CD1c-positive myeloid dendritic cell (primary cell): ENCODE results near the gene ENO3.

Experiments
- DNase-seq: peaks from one replicate; pipeline ENCODE4 v3.0.0-alpha.2; 2016; ENCODE audit errors: extremely low spot score

Gene ENO3

DNA sequence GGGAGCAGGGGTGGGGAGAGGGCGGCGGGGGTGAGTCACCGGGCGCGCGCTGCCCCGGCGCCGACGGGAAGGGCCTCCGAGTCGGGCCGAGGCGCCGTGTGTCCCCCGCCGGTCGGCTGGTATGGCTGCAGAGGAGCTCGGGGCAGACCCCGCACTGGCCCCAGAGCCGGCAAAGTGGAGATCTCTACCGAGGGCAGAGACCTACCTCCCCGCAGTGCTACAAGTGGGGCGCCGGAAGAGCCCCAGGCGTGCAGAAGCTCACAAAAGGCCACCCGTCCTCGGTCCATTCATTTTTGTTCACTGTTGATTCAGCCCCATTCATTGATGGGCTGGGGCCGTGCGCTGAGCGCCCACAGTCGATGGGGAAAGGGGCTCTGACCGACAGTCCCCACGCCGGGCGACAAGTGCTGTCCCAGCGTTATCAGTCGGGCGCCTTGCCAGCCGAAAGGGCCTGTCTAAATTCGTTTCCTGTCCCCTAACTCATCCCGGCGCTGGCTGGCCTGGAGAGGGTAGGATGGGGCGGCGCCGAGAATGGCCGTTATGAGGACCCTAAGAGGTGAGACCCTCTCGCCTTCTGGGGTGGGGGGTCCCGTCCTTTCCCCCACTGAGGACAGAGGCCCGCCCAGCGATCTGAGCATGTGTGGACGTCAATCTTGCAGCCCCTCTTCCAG, 709 bp upstream of the ENO3 start:
- DNase-seq = peak; percentile 35

DNA sequence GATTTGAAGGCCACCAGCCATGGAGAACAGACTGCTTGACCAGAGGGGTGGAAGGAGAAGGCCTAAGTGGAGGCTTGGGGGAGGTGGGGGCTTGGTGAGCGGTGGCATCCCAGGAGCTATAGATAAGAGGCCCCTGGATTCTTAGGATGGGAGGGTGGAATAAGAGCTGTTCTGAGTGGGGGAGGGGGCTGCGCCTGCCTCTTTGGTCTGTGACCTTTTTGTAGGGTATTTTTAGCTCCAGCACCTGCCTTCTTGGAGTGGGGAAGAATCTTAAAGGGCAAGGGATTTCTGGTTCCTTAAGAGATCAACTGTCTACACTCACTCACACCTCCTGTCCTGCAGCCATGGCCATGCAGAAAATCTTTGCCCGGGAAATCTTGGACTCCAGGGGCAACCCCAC, 567 bp downstream of the ENO3 start:
- no peak for DNase-seq

DNA sequence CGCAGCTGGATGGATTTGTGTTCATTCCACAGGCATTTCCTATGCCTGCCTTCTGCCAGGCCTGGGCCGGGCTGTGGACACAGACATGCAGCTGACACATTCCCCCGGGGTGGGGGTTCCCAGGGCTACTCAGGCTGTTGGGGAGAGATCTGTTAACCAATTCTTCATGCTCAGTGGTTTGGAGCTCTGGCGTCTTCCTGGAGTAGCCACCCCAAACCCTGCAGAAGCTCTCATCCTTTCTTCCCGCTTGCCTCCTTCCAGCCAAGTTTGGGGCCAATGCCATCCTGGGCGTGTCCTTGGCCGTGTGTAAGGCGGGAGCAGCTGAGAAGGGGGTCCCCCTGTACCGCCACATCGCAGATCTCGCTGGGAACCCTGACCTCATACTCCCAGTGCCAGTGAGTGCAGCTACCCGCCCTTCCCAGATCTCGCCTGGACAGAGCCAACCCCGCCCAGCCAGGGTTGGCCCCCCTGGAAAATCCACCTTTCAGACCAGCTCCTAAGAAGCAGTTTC, 2.6 kb downstream of the ENO3 start:
- no peak for DNase-seq

DNA sequence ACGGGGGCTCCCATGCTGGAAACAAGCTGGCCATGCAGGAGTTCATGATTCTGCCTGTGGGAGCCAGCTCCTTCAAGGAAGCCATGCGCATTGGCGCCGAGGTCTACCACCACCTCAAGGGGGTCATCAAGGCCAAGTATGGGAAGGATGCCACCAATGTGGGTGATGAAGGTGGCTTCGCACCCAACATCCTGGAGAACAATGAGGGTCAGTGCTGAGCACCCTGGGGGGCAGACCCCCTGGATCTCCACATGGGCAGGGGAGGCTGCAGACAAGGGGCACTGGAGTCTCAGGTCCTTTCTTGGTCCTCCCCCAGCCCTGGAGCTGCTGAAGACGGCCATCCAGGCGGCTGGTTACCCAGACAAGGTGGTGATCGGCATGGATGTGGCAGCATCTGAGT, 4.2 kb downstream of the ENO3 start:
- no peak for DNase-seq

DNA sequence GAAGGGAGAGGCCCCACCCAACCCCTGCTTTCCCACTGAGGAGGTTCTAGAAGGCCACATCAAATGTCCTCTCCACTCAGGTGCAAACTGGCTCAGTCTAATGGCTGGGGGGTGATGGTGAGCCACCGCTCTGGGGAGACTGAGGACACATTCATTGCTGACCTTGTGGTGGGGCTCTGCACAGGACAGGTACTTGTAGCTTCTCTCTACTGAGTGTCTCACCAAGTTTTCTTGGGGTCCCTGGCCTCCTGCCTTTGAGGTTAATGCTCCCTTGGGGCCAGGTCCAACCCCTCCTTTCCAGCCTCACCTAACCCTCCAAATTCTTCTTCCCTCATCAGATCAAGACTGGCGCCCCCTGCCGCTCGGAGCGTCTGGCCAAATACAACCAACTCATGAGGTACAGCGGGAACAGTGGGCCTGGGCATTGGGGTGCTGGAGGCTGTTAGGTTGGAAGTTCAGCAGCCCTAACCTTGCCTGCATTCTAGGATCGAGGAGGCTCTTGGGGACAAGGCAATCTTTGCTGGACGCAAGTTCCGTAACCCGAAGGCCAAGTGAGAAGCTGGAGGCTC, 5.7 kb downstream of the ENO3 start:
- DNase-seq = no peak

DNA sequence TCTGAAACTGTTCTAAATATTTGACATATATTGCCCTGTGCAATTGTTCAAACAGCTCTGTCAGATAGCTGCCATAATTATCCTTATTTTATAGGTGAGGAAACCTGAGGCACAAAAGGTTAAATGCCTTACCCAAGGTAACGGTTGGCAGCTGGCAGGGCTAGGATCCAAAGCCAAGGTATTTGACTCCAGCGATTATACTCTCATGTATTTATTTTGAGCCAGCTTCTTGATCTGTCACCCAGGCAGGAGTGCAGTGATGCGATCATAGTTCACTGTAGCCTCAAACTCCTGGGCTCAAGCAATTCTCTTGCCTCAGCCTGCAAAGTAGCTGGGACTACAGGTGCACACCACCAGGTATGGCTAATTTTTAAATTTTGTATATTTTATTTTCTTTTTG, 7.2 kb downstream of the ENO3 start:
- DNase-seq = no peak

DNA sequence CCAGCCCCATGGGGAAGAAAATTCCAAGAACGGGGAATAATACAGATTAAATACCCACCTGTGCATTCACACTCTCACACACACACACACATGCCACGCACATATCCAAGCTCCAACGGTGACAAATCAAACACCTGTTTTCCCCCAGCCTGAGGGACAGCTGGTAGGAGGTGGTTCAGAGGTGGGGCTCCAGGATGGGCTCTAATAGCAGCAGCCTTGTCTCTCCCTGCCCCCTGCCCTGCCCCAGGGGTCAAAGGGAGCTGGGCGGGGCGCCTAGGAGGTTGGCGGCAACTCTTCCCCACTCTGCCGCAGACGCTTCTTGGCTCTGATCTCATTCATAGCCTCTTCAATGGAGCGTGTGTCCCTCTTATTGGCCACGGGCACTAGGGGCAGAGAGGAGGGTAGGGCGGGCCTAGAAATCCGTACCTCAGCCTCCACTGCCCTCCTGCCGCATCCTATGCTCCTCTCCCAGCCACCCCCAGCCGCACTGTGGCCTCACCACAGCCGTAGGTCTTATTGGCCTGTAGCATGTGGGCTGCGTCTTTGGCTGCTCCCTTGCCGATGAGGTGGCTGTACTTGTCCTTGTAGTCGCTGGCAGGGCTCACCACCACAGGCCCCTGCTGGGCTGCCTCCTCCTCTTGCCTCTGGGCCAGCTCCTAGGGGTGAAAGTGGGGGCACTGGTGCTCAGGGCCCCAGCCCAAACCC, 8.5 kb downstream of the ENO3 start:
- DNase-seq = no peak

DNA sequence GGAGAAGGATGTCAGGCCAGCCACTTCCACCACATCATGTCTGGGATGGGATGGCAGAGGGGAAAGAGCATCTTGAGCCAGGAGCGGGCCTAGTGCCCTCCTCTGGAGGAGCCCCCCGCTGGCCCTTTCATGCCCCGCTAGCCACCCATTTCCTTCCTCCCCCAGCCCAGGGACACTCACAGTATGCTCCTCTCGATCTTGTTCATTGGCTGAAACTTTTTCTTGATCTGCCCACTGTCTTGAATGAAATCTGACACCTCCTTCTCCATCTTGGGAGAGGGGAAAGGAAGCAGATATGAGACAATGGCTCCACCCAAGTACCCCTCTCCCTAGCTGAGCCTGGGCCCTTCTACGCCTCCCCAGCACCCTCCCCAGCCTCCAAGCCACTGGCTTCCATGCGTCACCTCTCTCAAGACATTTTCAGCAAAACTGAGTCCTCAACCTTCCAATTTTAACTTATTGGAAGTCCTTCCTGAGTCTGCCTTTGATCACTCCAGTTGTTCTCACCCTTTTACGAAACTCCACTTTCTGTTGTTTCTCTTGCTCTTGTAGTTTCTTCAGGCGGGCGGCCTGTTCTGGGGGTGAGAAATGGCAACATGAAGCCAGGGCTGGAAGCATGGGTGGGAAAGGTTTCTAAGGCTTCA, 9.5 kb downstream of the ENO3 start:
- DNase-seq = no peak

DNA sequence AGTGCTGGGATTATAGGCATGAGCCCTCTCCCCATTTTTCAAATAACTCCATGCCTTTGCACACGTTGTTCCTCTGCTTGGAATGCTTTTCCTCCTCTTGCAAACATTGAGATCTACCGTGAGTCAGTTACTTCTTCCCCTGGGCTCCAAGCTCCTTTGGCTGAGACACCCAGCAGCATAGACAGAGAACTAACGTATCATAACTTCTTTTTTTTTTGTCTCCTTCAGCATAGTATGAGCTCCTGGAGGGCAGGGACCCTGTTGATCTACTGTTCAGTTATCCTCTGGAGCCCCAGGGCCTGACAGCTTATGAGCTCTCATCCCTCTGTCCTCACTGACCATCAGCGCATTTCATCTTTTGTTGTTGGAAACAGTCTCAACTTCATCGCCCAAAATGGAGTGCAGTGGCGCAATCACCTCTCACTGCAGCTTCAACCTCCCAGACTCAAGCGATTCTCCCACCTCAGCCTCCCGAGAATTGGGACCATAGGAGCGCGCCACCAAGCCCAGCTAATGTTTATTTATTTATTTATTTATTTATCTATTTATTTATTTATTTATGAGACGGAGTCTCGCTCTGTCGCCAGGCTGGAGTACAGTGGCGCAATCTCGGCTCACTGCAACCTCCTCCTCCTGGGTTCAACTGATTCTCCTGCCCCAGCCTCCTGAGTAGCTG, 14.5 kb downstream of the ENO3 start:
- DNase-seq = no peak

DNA sequence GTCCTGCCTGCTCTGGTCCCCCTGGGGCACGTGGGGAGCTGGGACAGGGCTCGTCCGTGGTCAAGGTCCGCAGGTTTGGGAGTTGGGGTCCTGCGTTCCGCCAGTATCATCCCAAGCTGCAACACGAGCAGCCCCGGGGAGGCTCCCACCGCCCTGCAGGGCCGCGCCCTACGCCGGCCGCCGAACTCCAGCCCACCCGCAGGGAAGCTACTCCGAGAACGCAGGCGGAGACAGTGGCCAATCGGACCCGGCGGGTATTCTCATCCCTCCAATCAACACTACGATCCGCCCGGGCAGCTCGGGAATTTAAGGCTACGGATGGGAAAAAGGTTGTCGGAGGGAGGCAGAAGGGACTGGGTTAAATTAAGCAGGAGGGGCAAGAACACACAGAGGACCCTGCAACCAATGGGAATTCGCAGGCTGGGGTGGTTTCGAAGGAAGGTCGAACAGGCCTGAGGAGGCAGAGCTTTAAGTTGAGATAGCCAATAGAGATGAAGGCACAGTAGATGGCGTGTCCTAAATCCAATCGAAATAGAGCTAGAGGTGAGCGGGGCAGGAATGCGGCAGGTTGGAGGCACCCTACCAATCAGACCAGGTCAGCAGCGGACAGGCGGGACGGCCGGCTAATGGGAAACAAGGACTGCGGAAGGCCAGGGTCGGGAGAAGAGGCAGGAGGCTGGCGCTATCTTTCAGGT, 16.1 kb downstream of the ENO3 start:
- DNase-seq = peak; percentile 97

DNA sequence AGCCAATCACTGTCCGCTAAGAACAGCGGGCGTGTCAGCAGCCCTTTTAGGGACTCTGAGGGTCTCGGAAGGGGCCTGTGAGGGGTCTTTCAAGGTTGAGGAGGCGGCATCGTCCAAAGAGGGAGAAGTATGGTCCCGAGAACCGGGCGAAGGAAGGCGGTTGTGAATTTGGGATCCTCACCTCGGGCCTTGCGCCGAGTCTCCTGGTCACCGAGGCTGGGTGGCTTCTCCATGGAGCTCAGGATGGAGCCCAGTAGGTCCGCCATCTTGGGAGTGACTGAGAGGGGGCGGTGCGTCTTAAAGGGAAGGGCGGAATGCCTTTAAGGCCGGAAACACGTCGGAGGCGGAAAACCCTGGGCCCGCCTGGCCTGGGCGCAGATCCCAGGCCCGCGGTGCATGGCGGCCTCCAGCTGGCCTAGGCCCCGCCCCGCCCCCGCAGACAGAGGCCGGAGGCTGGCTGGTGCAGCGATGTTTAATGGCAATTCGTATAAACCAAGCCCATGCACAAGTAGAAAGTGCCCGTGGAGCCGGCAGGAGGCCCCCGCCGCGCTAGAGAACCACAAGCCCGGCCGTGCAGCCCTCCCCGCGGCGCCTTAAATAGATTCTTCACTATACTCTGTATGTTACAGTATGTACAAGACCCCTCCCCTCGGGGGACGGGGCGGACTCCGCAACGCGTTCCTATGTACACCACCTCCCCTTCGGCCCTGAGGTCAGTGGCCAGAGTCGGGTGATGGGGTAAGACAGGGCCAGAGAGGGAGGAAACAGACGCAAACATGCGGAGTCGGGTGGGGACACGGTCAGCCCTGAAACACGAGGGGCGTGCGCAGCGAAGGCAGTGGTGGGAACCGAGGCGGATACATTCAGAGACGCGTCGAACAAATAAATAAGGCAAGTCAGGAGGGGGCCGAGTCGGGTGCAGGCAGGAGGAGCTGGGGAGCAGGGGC, 16.9 kb downstream of the ENO3 start, which contains the start of gene SPAG7:
TSS of gene SPAG7 (minus strand) at position 279 of the 947 bp plus-strand sequence. CDS start at position 266, 13 bp downstream.
- peak; percentile 98 for DNase-seq

DNA sequence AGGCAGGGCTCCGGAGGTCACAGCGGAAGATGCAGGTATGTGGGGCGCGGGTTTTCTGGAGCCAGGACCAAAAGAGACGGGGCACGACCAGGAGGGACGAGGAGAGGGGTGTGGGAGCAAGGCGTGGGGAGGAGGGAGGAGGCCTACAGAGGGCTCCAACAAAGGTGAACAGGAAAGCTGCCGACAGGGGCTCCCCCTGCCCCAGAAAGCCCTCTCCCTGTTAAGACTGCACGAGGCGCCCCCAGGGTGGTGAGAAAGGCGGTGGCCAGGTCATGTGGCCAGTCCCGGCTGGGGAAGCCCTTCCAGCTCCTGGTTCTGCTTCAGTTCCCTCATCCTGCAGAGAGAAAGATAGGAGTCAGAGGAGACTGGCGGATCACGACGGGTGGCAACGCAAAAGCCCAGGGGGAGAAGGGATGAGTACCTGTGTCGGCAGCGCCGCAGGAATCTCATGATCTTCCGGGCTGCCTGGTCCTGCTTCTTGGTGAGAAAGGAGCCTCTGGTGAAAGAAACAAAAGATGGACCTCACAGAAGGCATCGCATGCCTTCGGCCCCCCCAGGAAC, 17.6 kb downstream of the ENO3 start:
- no peak for DNase-seq

DNA sequence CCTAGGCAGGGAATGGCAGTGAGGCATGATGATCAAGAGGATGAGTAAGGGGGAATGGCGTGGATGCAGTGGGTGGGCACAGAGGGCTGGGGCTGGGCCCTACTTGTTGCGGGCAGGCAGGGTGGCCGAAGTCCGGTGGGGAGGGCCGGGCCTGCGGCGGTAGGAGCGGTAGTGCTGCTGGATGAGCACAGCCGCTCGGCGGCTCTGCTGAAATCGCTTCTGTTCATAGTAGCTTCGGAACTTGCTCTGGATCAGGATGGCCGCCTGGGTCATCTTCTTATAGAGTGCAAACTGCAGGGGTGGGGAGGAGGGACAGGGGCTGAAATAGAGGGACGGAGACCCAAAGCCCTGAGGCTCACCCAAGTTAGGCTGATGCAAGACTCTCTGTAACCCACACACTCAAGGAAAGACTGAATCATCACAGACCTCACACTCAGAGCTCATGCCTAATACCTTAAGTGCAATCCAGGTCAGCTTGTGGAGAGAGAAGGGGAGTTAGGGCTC, 18.2 kb downstream of the ENO3 start:
- DNase-seq = peak; percentile 66

DNA sequence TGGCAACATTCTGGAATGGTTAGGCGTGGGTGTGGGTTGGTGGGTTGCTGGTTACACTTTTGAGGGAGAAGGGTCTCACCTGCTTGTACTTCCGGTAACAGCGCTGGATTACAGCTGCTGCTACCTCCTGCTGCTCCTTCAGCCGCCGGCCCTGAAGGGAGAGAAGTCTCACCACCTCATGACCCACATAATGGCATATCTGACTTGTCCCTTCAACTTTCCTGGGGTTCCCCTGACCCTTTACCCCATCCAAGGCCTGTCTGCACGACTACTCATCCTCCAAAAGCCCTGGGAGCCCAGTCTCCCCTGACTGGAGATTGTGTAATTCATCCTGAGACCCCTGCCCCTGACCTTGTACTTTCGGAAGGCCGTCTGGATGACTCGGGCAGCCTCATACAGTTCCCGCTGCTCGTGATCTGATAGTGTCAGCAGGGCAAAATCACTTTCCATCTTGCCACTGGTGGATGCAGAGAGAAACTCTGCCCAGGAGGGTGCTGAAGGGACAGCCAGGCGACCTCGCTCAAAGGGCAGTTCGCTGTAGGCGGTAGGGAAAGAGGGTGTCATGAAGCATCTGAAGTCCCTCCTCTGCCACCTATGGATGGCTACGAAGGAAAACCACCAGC, 18.7 kb downstream of the ENO3 start:
- DNase-seq = no peak

DNA sequence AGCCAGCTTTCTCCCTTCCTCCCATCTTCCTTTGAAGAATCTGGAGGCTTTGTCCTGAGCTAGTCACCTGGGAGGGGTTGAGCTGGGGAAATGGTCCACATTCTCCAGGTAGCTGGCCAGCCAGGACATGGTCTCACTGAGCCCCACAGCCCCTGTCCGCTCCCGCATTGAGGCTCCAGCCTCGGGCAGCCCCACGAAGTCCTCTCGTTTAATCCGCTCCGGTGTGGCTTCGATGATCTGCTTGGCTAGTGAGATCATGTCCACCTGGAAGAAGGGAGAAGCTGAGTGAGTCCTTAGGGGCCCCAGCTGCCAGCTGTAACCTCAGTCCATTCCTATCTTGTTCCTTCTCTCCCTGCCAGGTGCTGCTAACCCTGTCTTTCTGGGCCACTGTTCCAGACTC, 19.4 kb downstream of the ENO3 start:
- DNase-seq = no peak

DNA sequence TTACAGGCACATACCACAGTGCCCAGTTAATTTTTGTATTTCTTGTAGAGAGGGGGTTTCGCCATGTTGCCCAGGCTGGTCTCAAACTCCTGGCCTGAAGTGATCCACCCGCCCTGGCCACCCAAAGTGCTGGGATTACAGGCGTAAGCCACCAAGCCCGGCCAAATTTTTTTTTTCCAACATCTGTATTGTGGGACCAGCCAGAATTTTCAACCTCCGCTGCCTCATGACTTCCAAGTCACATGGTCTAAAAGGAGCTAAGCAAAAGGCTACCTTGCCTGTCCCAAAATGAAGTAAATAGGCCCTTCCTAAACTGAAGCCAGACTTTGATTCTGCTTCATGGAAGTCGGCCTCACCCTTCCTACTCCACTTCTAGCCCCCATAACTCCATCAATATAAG, 20.9 kb downstream of the ENO3 start:
- DNase-seq = no peak

DNA sequence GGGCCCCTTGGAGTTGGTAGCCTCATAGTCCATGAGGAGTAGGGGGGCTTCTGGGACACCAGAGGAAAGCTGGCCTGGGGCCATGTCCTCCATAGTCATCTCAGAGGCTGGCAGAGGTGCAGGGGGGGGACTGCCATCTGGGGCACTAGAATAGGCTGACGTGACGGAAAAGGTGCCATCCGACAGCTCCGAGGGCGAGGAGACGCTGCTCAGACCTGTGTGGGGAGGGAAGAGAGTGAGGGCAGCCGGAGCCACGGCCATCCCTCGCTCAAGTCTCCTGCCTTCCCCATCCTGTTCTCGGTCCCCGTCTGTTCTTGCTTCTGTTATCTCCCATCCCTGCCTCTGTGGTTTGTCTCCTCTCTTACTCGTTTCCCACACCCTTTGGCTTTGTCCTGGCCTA, 21.4 kb downstream of the ENO3 start:
- no peak for DNase-seq

DNA sequence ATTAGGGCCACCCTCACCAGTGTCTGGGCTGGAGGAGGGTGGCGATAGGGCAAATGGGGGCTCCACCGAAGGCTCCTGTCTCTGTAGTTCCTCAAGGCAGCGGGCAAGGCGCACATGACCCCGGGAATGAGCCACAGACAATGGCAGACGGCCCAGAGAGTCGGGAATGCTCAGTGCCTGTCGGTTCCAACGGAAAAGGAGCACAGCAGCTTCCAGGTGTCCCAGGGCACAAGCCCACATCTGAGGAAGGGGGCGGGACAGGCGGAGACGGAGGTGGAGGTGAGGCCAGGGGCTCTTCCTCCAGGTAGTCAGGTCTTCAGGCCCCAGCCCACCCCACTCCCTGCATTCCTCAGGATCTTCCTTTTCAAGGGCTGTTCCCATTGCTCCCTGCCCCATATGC, 21.8 kb downstream of the ENO3 start:
- DNase-seq = no peak
